Testis (tissue), 3 donors: ENCODE data around the gene PTPRC. TPM values are rescaled to one million over a fixed set of nuclear protein-coding genes. Genes with fewer than 3 reads are reported as not detected.

ENCODE experiments used
- DNase-seq: peaks from one replicate; pipeline ENCODE4 v3.0.0-alpha.2; 2019
- H3K27ac ChIP-seq, 2 donors: fragments of 200-600 bp; sonication (generic); one replicate each; pipeline ENCODE4 v1.5.1; 2019
- H3K27me3 ChIP-seq: fragments of 200-600 bp; sonication (generic); one replicate; pipeline ENCODE4 v1.5.1; 2019
- H3K36me3 ChIP-seq: fragments of 200-600 bp; sonication (generic); one replicate; pipeline ENCODE4 v1.5.1; 2017; ENCODE audit warnings: low read depth; ENCODE audit errors: missing control alignments
- H3K4me1 ChIP-seq: fragments of 200-600 bp; sonication (generic); one replicate; pipeline ENCODE4 v1.5.1; 2019
- H3K4me3 ChIP-seq, 2 donors: fragments of 200-600 bp; sonication (generic); one replicate each; pipeline ENCODE4 v1.5.1; 2017 to 2019
- H3K9me3 ChIP-seq: fragments of 200-600 bp; sonication (generic); one replicate; pipeline ENCODE4 v1.5.1; 2017
- POLR2A ChIP-seq: fragments of 450-650 bp; IDR thresholded peaks from one replicate; pipeline ENCODE4 v1.6.1; 2017; ENCODE audit warnings: antibody characterized with exemption, mild to moderate bottlenecking, moderate library complexity
- WGBS, 2 donors: methylation state at CpG; one replicate each; pipeline ENCODE4 v1.1.5; 2018; 5-methylcytosine and 5-hydroxymethylcytosine counted together
- intact Hi-C: fragments of 100-400 bp; cut with DNase I; formaldehyde crosslinking; loops from one replicate; pipeline ENCODE4 v1.15.1; 2023; ENCODE audit warnings: low total_unique reads
- polyA plus RNA-seq: library from polyadenylated mRNA; stranded (reverse); fragments of 350-450 nt; fragmentation: Illumina TruSeq; extraction: RNeasy Lipid Tissue Mini Kit (QIAGEN cat#74804); gene quantifications from one replicate; pipeline ENCODE4 v1.2.3, GENCODE V29; 2014; ENCODE audit warnings: low read depth, low replicate concordance; ENCODE audit not compliant: insufficient read depth
- total RNA-seq, 2 donors: library from RNA; depleted of rRNA; stranded (reverse); fragments of >200 nt; gene quantifications; one replicate each; pipeline ENCODE4 v1.2.3, GENCODE V29; 2016
- TF ChIP-seq, protein P1 (sequence below), 3 experiments: fragments of 450-650 bp in 2 of 3; fragments of 200-600 bp in 1 of 3; sonication (generic) in 1 of 3; IDR thresholded peaks; one replicate each; pipeline ENCODE4 v1.5.1; 2016 to 2019; ENCODE audit warnings: antibody characterized with exemption in 3 of 3, mild to moderate bottlenecking in 2 of 3, moderate library complexity in 1 of 3

Gene PTPRC
- total and polyA plus RNA-seq, 3 donors from 2014 or later, result 5.1 to 10.8 (median 9.7) TPM

DNA sequence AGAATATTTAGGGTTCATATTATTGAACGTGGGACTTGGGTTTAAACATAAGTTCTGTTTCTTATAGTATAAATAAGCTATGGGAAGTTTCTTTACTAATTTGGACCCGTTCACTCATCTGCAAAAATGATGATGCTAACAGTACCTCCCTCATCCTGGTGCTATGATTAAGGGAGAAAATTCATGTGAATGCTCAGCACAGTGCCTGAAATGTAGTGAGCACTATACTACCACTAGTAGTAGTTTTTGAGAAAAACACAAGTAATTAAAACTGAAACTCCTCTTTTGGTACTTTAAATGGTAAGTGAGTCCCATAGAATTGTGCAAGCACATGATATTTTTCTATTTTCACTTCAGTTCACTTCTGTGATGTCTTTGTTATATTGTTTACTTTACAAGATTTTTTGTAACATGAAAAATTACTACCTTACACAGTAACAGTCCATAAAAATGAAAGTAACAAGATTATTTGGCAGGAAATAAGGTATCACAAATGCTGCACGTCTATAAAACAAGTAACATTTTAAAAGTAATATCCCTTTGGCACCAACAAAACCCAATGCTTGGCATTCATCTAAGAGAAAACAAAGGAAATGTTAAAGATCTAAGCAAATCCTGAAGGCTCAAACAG is 11.3 kb upstream of the PTPRC start:
- WGBS, 2 donors, result 67 to 68% methylated on average over 3 of the region's 3 CpGs
- Histone ChIP-seq H3K9me3 (no peaks in the 10 kb centered on the region), H3K4me1 (no peaks in the 10 kb centered on the region), H3K36me3 (no peaks in the 10 kb centered on the region), H3K4me3 (no peak overlapping the region), H3K27me3 (no peaks in the 10 kb centered on the region), H3K27ac (no peak overlapping the region)
- TF ChIP-seq, protein P1, sequence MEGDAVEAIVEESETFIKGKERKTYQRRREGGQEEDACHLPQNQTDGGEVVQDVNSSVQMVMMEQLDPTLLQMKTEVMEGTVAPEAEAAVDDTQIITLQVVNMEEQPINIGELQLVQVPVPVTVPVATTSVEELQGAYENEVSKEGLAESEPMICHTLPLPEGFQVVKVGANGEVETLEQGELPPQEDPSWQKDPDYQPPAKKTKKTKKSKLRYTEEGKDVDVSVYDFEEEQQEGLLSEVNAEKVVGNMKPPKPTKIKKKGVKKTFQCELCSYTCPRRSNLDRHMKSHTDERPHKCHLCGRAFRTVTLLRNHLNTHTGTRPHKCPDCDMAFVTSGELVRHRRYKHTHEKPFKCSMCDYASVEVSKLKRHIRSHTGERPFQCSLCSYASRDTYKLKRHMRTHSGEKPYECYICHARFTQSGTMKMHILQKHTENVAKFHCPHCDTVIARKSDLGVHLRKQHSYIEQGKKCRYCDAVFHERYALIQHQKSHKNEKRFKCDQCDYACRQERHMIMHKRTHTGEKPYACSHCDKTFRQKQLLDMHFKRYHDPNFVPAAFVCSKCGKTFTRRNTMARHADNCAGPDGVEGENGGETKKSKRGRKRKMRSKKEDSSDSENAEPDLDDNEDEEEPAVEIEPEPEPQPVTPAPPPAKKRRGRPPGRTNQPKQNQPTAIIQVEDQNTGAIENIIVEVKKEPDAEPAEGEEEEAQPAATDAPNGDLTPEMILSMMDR (IDR thresholded peaks at IDR 0.05), result no peak
- no peak for TF ChIP-seq POLR2A
- DNase-seq, result no peak
- intact Hi-C loops, result no loop called here

DNA sequence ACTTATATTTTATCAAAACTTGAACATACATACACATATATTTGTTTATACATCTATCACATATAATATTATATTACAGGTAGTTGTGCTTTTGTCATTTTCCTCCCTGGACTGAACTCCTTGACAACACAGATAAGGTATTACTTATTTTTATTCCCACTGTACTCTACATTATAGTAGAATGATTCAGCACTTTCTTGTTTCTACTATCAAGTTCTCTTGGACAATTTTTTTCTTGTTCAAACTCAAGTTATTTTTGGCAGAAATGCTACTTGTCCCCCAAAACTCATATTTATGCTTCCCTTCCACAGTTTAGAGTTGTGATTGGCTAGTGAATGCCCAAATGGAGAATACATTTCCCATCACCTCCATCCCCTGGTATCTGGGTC is 10.8 kb upstream of the PTPRC start:
- H3K36me3 ChIP-seq, result no peaks in the 10 kb centered on the region
- no peaks in the 10 kb centered on the region for H3K9me3 ChIP-seq
- no peak overlapping the region for H3K27ac ChIP-seq
- intact Hi-C loops, result no loop called here
- H3K4me1 ChIP-seq, result no peaks in the 10 kb centered on the region
- no peaks in the 10 kb centered on the region for H3K27me3 ChIP-seq
- no peak overlapping the region for H3K4me3 ChIP-seq
- TF ChIP-seq POLR2A, result no peak
- TF ChIP-seq, protein P1 (IDR thresholded peaks at IDR 0.05), result no peak
- DNase-seq, result no peak

DNA sequence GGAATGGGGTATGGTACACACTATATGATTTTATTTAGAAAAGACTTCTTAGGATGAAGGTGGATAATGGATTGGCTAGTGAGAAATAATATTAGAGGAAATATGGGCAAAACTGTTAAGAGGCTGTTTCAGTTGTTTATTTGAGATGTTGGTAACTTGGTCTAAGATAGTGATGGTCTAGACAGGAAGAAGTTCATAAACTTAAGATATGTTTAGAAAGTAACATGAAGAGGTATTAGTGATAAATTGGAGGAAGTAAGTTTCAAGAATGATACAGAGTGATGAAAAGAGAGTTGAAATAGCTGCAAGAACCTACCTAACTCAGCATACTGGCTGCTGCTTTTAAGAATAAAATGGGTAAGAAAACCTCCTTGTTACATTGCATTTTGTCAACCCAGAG is 9.2 kb upstream of the PTPRC start:
- H3K4me3 ChIP-seq, result no peak overlapping the region
- H3K4me1 ChIP-seq, result no peaks in the 10 kb centered on the region
- H3K36me3 ChIP-seq, result no peaks in the 10 kb centered on the region
- no peak overlapping the region for H3K27ac ChIP-seq
- no peak for TF ChIP-seq POLR2A
- TF ChIP-seq, protein P1 (IDR thresholded peaks at IDR 0.05), result no peak
- intact Hi-C loops, result no loop called here
- no peaks in the 10 kb centered on the region for H3K9me3 ChIP-seq
- no peaks in the 10 kb centered on the region for H3K27me3 ChIP-seq
- DNase-seq, result no peak

DNA sequence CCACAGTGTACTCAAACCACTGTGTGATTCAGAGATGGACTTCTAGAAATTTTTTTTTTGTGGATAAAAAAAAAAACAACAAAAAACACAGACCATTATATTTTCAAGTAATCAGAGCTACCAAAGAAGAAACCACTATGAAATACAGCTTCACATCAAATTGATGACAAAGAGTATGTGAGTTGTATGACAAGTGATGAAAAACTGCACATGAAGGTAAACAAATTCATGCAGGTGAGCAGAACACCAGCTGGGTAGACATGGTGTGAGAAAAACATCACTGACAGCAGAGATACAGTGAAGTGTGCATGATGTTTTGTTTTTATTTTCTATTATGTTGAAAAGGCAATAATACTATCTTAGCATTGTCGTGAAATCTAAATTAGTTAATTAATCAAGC is 8.0 kb upstream of the PTPRC start:
- H3K36me3 ChIP-seq, result no peaks in the 10 kb centered on the region
- intact Hi-C loops, result no loop called here
- no peak for DNase-seq
- no peaks in the 10 kb centered on the region for H3K9me3 ChIP-seq
- H3K4me1 ChIP-seq, result no peaks in the 10 kb centered on the region
- H3K4me3 ChIP-seq, result no peak overlapping the region
- WGBS, 2 donors, result 96 to 100% methylated on average over 1 of the region's 1 CpG
- H3K27me3 ChIP-seq, result no peaks in the 10 kb centered on the region
- no peak for TF ChIP-seq POLR2A
- TF ChIP-seq, protein P1 (IDR thresholded peaks at IDR 0.05), result no peak
- no peak overlapping the region for H3K27ac ChIP-seq

DNA sequence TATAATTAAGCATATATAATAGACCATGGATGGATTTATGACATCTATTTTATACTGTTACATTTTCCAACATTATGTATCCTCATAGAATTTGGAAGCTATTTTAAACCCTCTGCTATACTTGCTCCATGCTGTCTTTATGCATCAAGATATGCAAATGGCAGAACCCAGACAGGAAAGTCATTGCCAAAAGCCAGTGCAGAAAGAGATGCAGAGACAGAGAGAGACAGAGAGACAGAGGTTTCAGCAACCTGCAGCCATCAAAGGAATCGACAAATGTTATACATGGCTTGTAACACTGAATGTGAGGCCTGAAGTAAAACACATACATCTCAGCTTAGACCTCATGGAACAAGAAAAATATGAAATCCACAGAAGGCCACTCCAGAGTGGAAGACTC is 7.5 kb upstream of the PTPRC start:
- 95 to 100% methylated on average over 1 of the region's 1 CpG for WGBS, 2 donors

More for the DNA sequence above, 7.5 kb upstream of the PTPRC start:
- Histone ChIP-seq H3K27ac (no peak overlapping the region), H3K9me3 (no peaks in the 10 kb centered on the region), H3K27me3 (no peaks in the 10 kb centered on the region), H3K36me3 (no peaks in the 10 kb centered on the region), H3K4me1 (no peaks in the 10 kb centered on the region), H3K4me3 (no peak overlapping the region)
- intact Hi-C loops, result no loop called here
- no peak for DNase-seq
- TF ChIP-seq, protein P1 (IDR thresholded peaks at IDR 0.05), result no peak
- TF ChIP-seq POLR2A, result no peak
